Liver (tissue), 3 donors: ENCODE results near the gene PLCB4.
A peak's percentile ranks its signal among the peaks of the same experiment; 100 is the strongest.

Experiments
- CTCF ChIP-seq: fragments of 150-350 bp; IDR thresholded peaks from 2 replicates; pipeline ENCODE4 v1.5.1; 2017; ENCODE audit warnings: improper control_type of control experiment, low read depth, low read length; ENCODE audit not compliant: missing input control
- EGR1 ChIP-seq, 2 donors: IDR thresholded peaks; 2 replicates each; pipeline ENCODE4 v1.6.1; 2016 to 2018; ENCODE audit warnings: antibody characterized with exemption in 2 of 2, low read depth in 2 of 2
- GABPA ChIP-seq, 2 donors: IDR thresholded peaks in 1 of 2; conservative IDR thresholded peaks in 1 of 2; 2 replicates each; pipeline ENCODE4 v1.6.1; 2016; ENCODE audit warnings: antibody characterized with exemption in 2 of 2, mild to moderate bottlenecking in 1 of 2, moderate library complexity in 1 of 2
- MAX ChIP-seq: IDR thresholded peaks from 2 replicates; pipeline ENCODE4 v1.6.1; 2016; ENCODE audit warnings: antibody characterized with exemption
- RAD21 ChIP-seq, 2 donors: IDR thresholded peaks; 2 replicates each; pipeline ENCODE4 v1.6.1; 2016; ENCODE audit warnings: antibody characterized with exemption in 2 of 2, mild to moderate bottlenecking in 2 of 2
- REST ChIP-seq: IDR thresholded peaks from 2 replicates; pipeline ENCODE4 v1.6.1; 2016; ENCODE audit warnings: antibody characterized with exemption, mild to moderate bottlenecking
- RXRA ChIP-seq, 2 donors: IDR thresholded peaks; 2 replicates each; pipeline ENCODE4 v1.6.1; 2017 to 2018; ENCODE audit warnings: antibody characterized with exemption in 2 of 2, mild to moderate bottlenecking in 1 of 2
- SP1 ChIP-seq: IDR thresholded peaks from 2 replicates; pipeline ENCODE4 v1.6.1; 2018; ENCODE audit warnings: antibody characterized with exemption, mild to moderate bottlenecking
- YY1 ChIP-seq: IDR thresholded peaks from 2 replicates; pipeline ENCODE4 v1.6.1; 2016; ENCODE audit warnings: antibody characterized with exemption, mild to moderate bottlenecking
- ZBTB33 ChIP-seq: IDR thresholded peaks from 2 replicates; pipeline ENCODE4 v1.6.1; 2016; ENCODE audit warnings: antibody characterized with exemption
- donor health status: healthy.
- donor health status: healthy.

GRCh38 chr20:9359561-9360308 is 290.8 kb downstream of the PLCB4 start:
- TF ChIP-seq CTCF (peak; percentile 29), SP1 (no peak), MAX (no peak), RXRA (IDR thresholded peaks at IDR 0.05) (peak; percentile 69 to 84), RAD21 (IDR thresholded peaks at IDR 0.05) (peak; percentile 82 to 83), REST (no peak), GABPA (IDR thresholded peaks at IDR 0.05 in 1 of 2, conservative IDR thresholded peaks at IDR 0.05 in 1 of 2) (no peak), YY1 (no peak), ZBTB33 (no peak), EGR1 (IDR thresholded peaks at IDR 0.05; ENCODE audit: low read depth in 2 of 2) (no peak)
